ENCODE data around the gene TENM3.

Gene TENM3

GRCh38 chr4:182593864-182594263, 350.7 kb downstream of the TENM3 start:
- ChIA-PET POLR2A (no interaction called here), CTCF (no interaction called here)
- TF ChIP-seq, protein P1, sequence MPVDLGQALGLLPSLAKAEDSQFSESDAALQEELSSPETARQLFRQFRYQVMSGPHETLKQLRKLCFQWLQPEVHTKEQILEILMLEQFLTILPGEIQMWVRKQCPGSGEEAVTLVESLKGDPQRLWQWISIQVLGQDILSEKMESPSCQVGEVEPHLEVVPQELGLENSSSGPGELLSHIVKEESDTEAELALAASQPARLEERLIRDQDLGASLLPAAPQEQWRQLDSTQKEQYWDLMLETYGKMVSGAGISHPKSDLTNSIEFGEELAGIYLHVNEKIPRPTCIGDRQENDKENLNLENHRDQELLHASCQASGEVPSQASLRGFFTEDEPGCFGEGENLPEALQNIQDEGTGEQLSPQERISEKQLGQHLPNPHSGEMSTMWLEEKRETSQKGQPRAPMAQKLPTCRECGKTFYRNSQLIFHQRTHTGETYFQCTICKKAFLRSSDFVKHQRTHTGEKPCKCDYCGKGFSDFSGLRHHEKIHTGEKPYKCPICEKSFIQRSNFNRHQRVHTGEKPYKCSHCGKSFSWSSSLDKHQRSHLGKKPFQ (tag by site-specific recombination; IDR thresholded peaks at IDR 0.05) = no peak
- TF ChIP-seq WT1 (tag by site-specific recombination; IDR thresholded peaks at IDR 0.05) = no peak
- no peak for TF ChIP-seq ZNF37A (tag by site-specific recombination; IDR thresholded peaks at IDR 0.05)
- no peak for TF ChIP-seq TRIM28 (IDR thresholded peaks at IDR 0.05; ENCODE audit: borderline replicate concordance, low read length)
- TF ChIP-seq KLF8 (tag by site-specific recombination; IDR thresholded peaks at IDR 0.05) = no peak
- TF ChIP-seq ZNF626 (tag by site-specific recombination; IDR thresholded peaks at IDR 0.05) = no peak
- TF ChIP-seq ZNF335 (tag by site-specific recombination; conservative IDR thresholded peaks at IDR 0.05) = no peak
- TF ChIP-seq, protein P2, sequence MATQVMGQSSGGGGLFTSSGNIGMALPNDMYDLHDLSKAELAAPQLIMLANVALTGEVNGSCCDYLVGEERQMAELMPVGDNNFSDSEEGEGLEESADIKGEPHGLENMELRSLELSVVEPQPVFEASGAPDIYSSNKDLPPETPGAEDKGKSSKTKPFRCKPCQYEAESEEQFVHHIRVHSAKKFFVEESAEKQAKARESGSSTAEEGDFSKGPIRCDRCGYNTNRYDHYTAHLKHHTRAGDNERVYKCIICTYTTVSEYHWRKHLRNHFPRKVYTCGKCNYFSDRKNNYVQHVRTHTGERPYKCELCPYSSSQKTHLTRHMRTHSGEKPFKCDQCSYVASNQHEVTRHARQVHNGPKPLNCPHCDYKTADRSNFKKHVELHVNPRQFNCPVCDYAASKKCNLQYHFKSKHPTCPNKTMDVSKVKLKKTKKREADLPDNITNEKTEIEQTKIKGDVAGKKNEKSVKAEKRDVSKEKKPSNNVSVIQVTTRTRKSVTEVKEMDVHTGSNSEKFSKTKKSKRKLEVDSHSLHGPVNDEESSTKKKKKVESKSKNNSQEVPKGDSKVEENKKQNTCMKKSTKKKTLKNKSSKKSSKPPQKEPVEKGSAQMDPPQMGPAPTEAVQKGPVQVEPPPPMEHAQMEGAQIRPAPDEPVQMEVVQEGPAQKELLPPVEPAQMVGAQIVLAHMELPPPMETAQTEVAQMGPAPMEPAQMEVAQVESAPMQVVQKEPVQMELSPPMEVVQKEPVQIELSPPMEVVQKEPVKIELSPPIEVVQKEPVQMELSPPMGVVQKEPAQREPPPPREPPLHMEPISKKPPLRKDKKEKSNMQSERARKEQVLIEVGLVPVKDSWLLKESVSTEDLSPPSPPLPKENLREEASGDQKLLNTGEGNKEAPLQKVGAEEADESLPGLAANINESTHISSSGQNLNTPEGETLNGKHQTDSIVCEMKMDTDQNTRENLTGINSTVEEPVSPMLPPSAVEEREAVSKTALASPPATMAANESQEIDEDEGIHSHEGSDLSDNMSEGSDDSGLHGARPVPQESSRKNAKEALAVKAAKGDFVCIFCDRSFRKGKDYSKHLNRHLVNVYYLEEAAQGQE (tag by site-specific recombination; IDR thresholded peaks at IDR 0.05) = no peak
- TF ChIP-seq PRDM6 (tag by site-specific recombination; IDR thresholded peaks at IDR 0.05) = no peak
- no peak for TF ChIP-seq ZNF777 (tag by site-specific recombination; IDR thresholded peaks at IDR 0.05; ENCODE audit: borderline replicate concordance)
- no peak for TF ChIP-seq HOXA7 (CRISPR knock-in tag; IDR thresholded peaks at IDR 0.05; ENCODE audit: borderline replicate concordance)
- TF ChIP-seq ZBTB7A (tag by site-specific recombination; IDR thresholded peaks at IDR 0.05; ENCODE audit: low read depth) = no peak
- no peak for TF ChIP-seq ZNF174 (tag by site-specific recombination; IDR thresholded peaks at IDR 0.05)
- no peak for TF ChIP-seq ZNF114 (tag by site-specific recombination; IDR thresholded peaks at IDR 0.05)
- TF ChIP-seq GLIS2 (tag by site-specific recombination; IDR thresholded peaks at IDR 0.05) = no peak
- TF ChIP-seq CTCF (tag by site-specific recombination; IDR thresholded peaks at IDR 0.05) = no peak
- no peak for TF ChIP-seq KLF9 (tag by site-specific recombination; IDR thresholded peaks at IDR 0.05; ENCODE audit: low read depth)
- no peak for TF ChIP-seq ZNF621 (tag by site-specific recombination; IDR thresholded peaks at IDR 0.05)
- Histone ChIP-seq H3K36me3 (ENCODE audit: control insufficient read depth in 2 of 2, insufficient read depth in 1 of 2, low read length in 2 of 2) (no peaks in the 10 kb centered on the region), H3K9me3 (ENCODE audit: control insufficient read depth, insufficient read depth, low read depth, low read length) (no peaks in the 10 kb centered on the region), H3K27ac (ENCODE audit: extremely low read depth, low read depth, low read length) (no peak overlapping the region), H3K4me1 (ENCODE audit: control insufficient read depth, insufficient read depth, low read length) (no peaks in the 10 kb centered on the region), H3K4me3 (ENCODE audit: low read depth, low read length) (no peak overlapping the region)

GRCh38 chr4:182600093-182600492, 356.9 kb downstream of the TENM3 start:
- Histone ChIP-seq H3K9me3 (ENCODE audit: control insufficient read depth, insufficient read depth, low read depth, low read length) (no peaks in the 10 kb centered on the region), H3K4me1 (ENCODE audit: control insufficient read depth, insufficient read depth, low read length) (peaks cover 6% of the 10 kb centered on the region; the same call in 1 of the 2 replicates), H3K36me3 (ENCODE audit: control insufficient read depth in 2 of 2, insufficient read depth in 1 of 2, low read length in 2 of 2) (no peaks in the 10 kb centered on the region), H3K27ac (ENCODE audit: extremely low read depth, low read depth, low read length) (no peak overlapping the region), H3K4me3 (ENCODE audit: low read depth, low read length) (no peak overlapping the region)
- ChIA-PET POLR2A (no interaction called here), CTCF (no interaction called here)
- TF ChIP-seq MEIS1 (CRISPR knock-in tag; IDR thresholded peaks at IDR 0.05; ENCODE audit: borderline replicate concordance) = no peak
- TF ChIP-seq ZNF23 (tag by site-specific recombination; IDR thresholded peaks at IDR 0.05; ENCODE audit: borderline replicate concordance) = no peak
- TF ChIP-seq ZNF561 (tag by site-specific recombination; IDR thresholded peaks at IDR 0.05; ENCODE audit: borderline replicate concordance) = no peak
- no peak for TF ChIP-seq ZNF621 (tag by site-specific recombination; IDR thresholded peaks at IDR 0.05)
- TF ChIP-seq ZNF112 (tag by site-specific recombination; IDR thresholded peaks at IDR 0.05) = no peak
- no peak for TF ChIP-seq SALL2 (tag by site-specific recombination; IDR thresholded peaks at IDR 0.05; ENCODE audit: borderline replicate concordance)
- TF ChIP-seq OSR2 (tag by site-specific recombination; IDR thresholded peaks at IDR 0.05) = peak; percentile 69
- TF ChIP-seq SP3 (tag by site-specific recombination; IDR thresholded peaks at IDR 0.05) = no peak
- TF ChIP-seq ZNF157 (tag by site-specific recombination; IDR thresholded peaks at IDR 0.05) = no peak
- no peak for TF ChIP-seq ZXDB (tag by site-specific recombination; IDR thresholded peaks at IDR 0.05)
- no peak for TF ChIP-seq ZNF350 (tag by site-specific recombination; IDR thresholded peaks at IDR 0.05)
- no peak for TF ChIP-seq ZNF704 (tag by site-specific recombination; IDR thresholded peaks at IDR 0.05)
